Vagina (tissue), 2 donors: ENCODE measurements around the gene TNPO3. TPM values are rescaled to one million over a fixed set of nuclear protein-coding genes. Genes with fewer than 3 reads are reported as not detected.

Experiments
- DNase-seq, 2 donors: peaks; one replicate each; pipeline ENCODE4 v3.0.0-alpha.2; 2017; ENCODE audit errors: extremely low spot score in 2 of 2
- H3K27ac ChIP-seq: fragments of 200-600 bp; sonication (generic); one replicate; pipeline ENCODE4 v1.5.1; 2019
- H3K27me3 ChIP-seq: fragments of 200-600 bp; sonication (generic); one replicate; pipeline ENCODE4 v1.5.1; 2019
- H3K36me3 ChIP-seq, 2 donors: fragments of 200-600 bp; sonication (generic); one replicate each; pipeline ENCODE4 v1.5.1; 2017 to 2019
- H3K4me1 ChIP-seq: fragments of 200-600 bp; sonication (generic); one replicate; pipeline ENCODE4 v1.5.1; 2019
- H3K4me3 ChIP-seq, 2 donors: fragments of 200-600 bp; sonication (generic); 1 replicate in 1 of 2; 2 replicates in 1 of 2; pipeline ENCODE4 v1.5.1; 2016 to 2019
- H3K9me3 ChIP-seq: fragments of 200-600 bp; sonication (generic); one replicate; pipeline ENCODE4 v1.5.1; 2019
- POLR2A ChIP-seq, 2 donors: fragments of 450-650 bp; IDR thresholded peaks; one replicate each; pipeline ENCODE4 v1.6.1; 2017; ENCODE audit warnings: antibody characterized with exemption in 2 of 2, mild to moderate bottlenecking in 2 of 2, moderate library complexity in 2 of 2
- POLR2AphosphoS5 ChIP-seq, 2 donors: sonication (generic); formaldehyde crosslinking; IDR thresholded peaks; one replicate each; pipeline ENCODE4 v1.9.0; 2017; ENCODE audit warnings: antibody characterized with exemption in 2 of 2, mild to moderate bottlenecking in 2 of 2, low read depth in 1 of 2; ENCODE audit not compliant: insufficient read depth in 1 of 2
- intact Hi-C: fragments of 100-400 bp; cut with DNase I; formaldehyde crosslinking; loops from one replicate; pipeline ENCODE4 v1.15.1; 2023
- total RNA-seq: library from RNA; depleted of rRNA; stranded (reverse); fragments of >200 nt; gene quantifications from one replicate; pipeline ENCODE4 v1.2.3, GENCODE V29; 2016
- TF ChIP-seq, protein P1 (sequence below), 3 experiments: fragments of 450-650 bp in 2 of 3; fragments of 200-600 bp in 1 of 3; sonication (generic) in 1 of 3; IDR thresholded peaks; one replicate each; pipeline ENCODE4 v1.5.1; 2017 to 2019; ENCODE audit warnings: antibody characterized with exemption in 3 of 3, mild to moderate bottlenecking in 2 of 3, moderate library complexity in 2 of 3

The TNPO3 gene
- total RNA-seq, 1 donor from 2014 or later: 33.9 TPM

DNA sequence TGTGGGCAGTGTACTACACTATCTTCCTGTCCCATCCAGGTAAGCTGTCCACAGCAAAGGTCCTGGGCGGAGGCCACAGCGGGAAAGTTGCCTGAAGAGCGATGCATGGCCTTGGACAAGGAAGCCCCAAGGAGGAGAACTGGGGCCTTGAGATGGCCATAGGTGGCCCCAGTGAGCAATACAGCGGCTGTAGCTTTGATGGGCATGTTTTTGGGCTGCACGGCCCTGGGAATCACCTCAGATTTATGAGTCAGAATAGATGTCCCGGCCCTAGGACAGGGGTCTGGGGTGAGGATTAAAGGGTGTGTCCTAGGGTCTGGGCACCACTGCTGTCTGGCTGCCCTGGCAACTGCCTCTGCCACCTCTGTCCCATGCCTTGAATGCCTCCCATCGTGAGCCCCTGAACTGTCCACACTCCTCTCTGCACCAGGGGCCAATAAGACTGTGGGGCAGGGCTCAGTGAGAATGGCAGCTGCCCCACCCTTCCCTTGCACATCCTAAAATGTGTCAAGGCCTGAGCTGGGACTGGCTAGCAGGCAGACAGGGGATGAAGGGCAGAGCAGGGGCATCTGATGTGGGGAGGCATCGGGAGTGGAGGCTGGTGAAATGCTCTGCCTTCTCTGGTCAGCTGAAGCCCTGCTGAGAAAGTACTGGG, 126.6 kb downstream of the TNPO3 start:
- Histone ChIP-seq H3K4me1 (no peaks in the 10 kb centered on the region), H3K9me3 (no peaks in the 10 kb centered on the region), H3K27me3 (no peaks in the 10 kb centered on the region), H3K27ac (no peak overlapping the region), H3K36me3 (no peaks in the 10 kb centered on the region), H3K4me3 (no peak overlapping the region)
- DNase-seq: no peak
- intact Hi-C loops: no loop called here
- TF ChIP-seq, protein P1, sequence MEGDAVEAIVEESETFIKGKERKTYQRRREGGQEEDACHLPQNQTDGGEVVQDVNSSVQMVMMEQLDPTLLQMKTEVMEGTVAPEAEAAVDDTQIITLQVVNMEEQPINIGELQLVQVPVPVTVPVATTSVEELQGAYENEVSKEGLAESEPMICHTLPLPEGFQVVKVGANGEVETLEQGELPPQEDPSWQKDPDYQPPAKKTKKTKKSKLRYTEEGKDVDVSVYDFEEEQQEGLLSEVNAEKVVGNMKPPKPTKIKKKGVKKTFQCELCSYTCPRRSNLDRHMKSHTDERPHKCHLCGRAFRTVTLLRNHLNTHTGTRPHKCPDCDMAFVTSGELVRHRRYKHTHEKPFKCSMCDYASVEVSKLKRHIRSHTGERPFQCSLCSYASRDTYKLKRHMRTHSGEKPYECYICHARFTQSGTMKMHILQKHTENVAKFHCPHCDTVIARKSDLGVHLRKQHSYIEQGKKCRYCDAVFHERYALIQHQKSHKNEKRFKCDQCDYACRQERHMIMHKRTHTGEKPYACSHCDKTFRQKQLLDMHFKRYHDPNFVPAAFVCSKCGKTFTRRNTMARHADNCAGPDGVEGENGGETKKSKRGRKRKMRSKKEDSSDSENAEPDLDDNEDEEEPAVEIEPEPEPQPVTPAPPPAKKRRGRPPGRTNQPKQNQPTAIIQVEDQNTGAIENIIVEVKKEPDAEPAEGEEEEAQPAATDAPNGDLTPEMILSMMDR (IDR thresholded peaks at IDR 0.05): no peak
- TF ChIP-seq POLR2A (IDR thresholded peaks at IDR 0.05): no peak
- TF ChIP-seq POLR2AphosphoS5 (IDR thresholded peaks at IDR 0.05; ENCODE audit: insufficient read depth in 1 of 2, low read depth in 1 of 2): no peak

DNA sequence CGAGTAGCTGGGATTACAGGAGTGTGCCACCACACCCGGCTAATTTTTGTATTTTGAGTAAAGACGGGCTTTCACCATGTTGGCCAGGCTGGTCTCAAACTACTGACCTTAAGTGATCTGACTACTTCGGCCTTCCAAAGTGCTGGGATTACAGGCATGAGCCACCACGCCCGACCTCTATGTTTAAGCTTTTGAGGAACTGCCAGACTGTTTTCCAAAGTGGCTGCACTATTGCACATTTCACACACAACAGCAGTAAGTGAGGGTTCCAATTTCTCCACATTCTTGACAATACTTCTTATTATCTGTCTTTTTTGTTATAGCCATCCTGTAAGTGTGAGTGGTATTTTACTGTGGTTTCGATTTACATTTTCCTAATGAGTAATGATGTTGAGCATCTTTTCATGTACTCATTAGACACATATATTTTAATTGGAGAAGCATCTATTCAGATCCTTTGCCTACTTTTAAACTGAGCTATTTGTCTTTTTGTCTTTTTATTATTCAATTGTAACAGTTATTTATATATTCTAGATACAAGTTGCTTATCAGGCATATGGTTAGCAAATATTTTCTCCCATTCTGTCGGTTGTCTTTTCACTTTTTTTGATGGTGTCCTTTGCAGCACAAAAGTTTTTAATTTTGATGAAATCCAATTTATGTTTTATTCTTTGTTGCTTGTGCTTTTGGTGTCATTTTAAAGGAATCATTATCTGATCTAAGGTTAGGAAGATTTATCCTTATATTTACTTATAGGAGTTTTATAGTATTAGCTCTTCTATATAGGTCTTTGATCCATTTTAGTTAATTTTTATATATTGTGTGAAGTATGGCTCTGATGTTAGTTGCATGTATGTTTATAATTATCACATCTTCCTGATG, 130.0 kb downstream of the TNPO3 start:
- no peak overlapping the region for H3K27ac ChIP-seq
- no peaks in the 10 kb centered on the region for H3K4me1 ChIP-seq
- TF ChIP-seq, protein P1 (IDR thresholded peaks at IDR 0.05): no peak
- TF ChIP-seq POLR2A (IDR thresholded peaks at IDR 0.05): no peak
- TF ChIP-seq POLR2AphosphoS5 (IDR thresholded peaks at IDR 0.05; ENCODE audit: insufficient read depth in 1 of 2, low read depth in 1 of 2): no peak
- no peaks in the 10 kb centered on the region for H3K27me3 ChIP-seq
- no peaks in the 10 kb centered on the region for H3K9me3 ChIP-seq
- intact Hi-C loops: no loop called here
- DNase-seq: no peak
- no peak overlapping the region for H3K4me3 ChIP-seq
- no peaks in the 10 kb centered on the region for H3K36me3 ChIP-seq

DNA sequence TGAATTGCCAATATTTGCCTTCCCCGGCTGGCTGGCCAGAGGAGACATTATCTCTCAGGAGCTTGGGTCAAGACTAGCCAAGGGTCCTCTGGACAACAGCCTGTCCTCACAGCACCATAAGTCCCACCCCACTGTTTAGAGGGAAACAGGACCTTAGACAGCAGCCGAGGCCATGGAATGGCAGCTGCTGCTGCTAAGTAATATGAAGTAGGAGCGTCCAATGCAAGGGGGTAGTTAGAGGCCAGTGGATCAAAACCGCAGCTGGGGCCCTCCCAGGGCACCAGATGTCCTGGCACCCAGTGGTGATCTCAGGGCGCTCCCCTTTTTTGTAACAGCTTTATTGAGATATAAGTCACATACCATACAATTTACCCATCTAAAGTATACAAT, 131.5 kb downstream of the TNPO3 start:
- H3K4me3 ChIP-seq: no peak overlapping the region
- no peaks in the 10 kb centered on the region for H3K27me3 ChIP-seq
- TF ChIP-seq POLR2A (IDR thresholded peaks at IDR 0.05): no peak
- no peaks in the 10 kb centered on the region for H3K36me3 ChIP-seq
- no peaks in the 10 kb centered on the region for H3K9me3 ChIP-seq
- no peak overlapping the region for H3K27ac ChIP-seq
- H3K4me1 ChIP-seq: no peaks in the 10 kb centered on the region
- intact Hi-C loops: no loop called here
- no peak for DNase-seq

DNA sequence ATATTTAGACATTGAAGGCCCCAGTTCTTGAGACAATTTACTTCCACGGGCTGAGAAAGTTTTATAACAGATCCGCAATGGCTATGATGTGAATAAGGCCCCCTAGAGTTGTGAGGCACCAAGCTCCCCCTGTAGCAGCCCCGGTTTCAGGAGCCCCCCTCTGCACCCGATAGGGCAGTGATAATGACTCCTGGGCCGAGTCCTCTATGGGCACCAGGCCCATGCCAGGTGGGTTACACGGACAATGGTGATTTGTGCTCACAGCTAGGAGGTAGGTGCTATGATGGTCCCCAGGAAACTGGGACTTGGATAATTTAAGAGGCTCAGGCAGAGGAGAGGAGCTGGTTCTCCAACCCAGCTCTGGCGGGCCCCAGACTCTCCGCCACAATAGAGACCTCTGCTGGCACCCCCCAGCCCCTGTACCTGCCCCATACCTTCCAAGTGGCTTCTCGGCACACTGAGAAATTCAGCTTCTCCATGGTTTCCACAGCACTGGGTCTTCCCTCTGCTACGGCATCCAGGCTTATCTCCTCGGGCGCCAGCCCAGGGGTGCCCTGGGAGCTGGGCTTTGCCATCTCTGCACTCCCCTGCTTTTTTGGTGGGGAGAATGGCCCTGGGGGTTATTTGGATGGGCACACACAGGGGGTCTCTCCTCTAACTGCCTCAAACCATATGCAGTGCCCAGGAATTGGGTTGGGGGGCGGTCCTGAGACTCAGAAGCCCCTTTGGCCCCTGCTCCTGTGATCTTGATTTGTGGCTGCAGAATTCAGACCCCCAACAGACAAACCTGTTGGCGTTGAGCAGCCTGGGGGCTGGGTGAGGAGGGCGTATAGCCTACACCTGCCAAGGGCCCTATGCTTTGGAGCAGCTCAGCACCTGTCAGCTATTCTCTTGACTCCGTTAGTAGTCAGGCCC, 132.2 kb downstream of the TNPO3 start:
- H3K27me3 ChIP-seq: no peaks in the 10 kb centered on the region
- no peak for DNase-seq
- no peaks in the 10 kb centered on the region for H3K9me3 ChIP-seq
- no peaks in the 10 kb centered on the region for H3K36me3 ChIP-seq
- H3K27ac ChIP-seq: no peak overlapping the region
- intact Hi-C loops: no loop called here
- no peaks in the 10 kb centered on the region for H3K4me1 ChIP-seq
- H3K4me3 ChIP-seq: no peak overlapping the region
- TF ChIP-seq POLR2AphosphoS5 (IDR thresholded peaks at IDR 0.05; ENCODE audit: insufficient read depth in 1 of 2, low read depth in 1 of 2) (no peak), POLR2A (IDR thresholded peaks at IDR 0.05) (no peak)
- TF ChIP-seq, protein P1 (IDR thresholded peaks at IDR 0.05): no peak

DNA sequence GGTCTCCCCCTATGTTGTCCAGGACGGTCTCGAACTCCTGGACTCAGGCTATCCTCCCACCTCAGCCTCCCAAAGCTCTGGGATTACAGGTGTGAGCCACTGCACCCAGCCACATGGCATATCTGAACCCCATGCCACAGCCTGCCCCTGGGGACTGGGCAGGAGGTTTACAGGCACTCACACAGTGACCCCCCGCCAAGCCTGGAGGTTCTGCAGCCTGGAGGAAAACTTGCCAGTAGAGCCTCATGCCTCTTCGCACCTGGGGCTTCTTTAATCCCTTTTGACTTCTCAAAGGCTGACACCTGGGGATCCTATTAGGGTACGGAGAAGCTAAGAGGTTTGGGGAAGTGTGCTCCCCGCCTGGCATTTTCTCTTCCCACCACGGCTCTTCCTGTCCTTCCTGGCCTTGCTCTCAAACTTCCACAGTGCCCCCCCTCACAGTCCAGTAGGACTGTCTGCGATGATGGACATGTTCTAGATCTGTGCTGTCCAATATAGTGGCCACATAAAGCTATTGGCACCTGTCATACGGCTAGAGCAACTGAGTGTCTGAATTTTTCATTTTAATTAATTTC, 133.0 kb downstream of the TNPO3 start:
- H3K4me1 ChIP-seq: no peaks in the 10 kb centered on the region
- DNase-seq: no peak
- H3K27ac ChIP-seq: no peak overlapping the region
- H3K36me3 ChIP-seq: no peaks in the 10 kb centered on the region
- H3K27me3 ChIP-seq: no peaks in the 10 kb centered on the region
- TF ChIP-seq, protein P1 (IDR thresholded peaks at IDR 0.05): no peak
- TF ChIP-seq POLR2A (IDR thresholded peaks at IDR 0.05) (no peak), POLR2AphosphoS5 (IDR thresholded peaks at IDR 0.05; ENCODE audit: insufficient read depth in 1 of 2, low read depth in 1 of 2) (no peak)
- H3K4me3 ChIP-seq: no peak overlapping the region
- intact Hi-C loops: no loop called here
- H3K9me3 ChIP-seq: no peaks in the 10 kb centered on the region
